H9 (cell line): ENCODE data around the gene DNAAF3. TPM values are rescaled to one million over a fixed set of nuclear protein-coding genes. Genes with fewer than 3 reads are reported as not detected.
A peak's percentile ranks its signal among the peaks of the same experiment; 100 is the strongest.

Experiments
- DNase-seq: peaks from one replicate; pipeline ENCODE4 v3.0.0-alpha.2; 2017
- H2AFZ ChIP-seq: one replicate; pipeline ENCODE4 v1.6.1; 2013; ENCODE audit warnings: mild to moderate bottlenecking, low read length, control low read depth, moderate library complexity
- H2AK5ac ChIP-seq: 2 replicates; pipeline ENCODE4 v1.6.1; 2013; ENCODE audit warnings: low read length, control low read depth, mixed read lengths; ENCODE audit not compliant: insufficient read length
- H2BK120ac ChIP-seq: one replicate; pipeline ENCODE4 v1.6.1; 2013; ENCODE audit warnings: low read depth, mild to moderate bottlenecking, low read length, control low read depth, inconsistent platforms; ENCODE audit not compliant: poor library complexity, severe bottlenecking
- H2BK12ac ChIP-seq: 2 replicates; pipeline ENCODE4 v1.6.1; 2013; ENCODE audit warnings: low read length, control low read depth, mixed read lengths, low read depth; ENCODE audit not compliant: insufficient read length
- H2BK15ac ChIP-seq: 2 replicates; pipeline ENCODE4 v1.6.1; 2013; ENCODE audit warnings: low read depth, low read length, control low read depth
- H2BK20ac ChIP-seq: one replicate; pipeline ENCODE4 v1.6.1; 2013; ENCODE audit warnings: low read depth, mild to moderate bottlenecking, low read length, control low read depth, inconsistent platforms; ENCODE audit not compliant: poor library complexity, severe bottlenecking
- H2BK5ac ChIP-seq: 2 replicates; pipeline ENCODE4 v1.6.1; 2013; ENCODE audit warnings: low read length, control low read depth, mixed read lengths; ENCODE audit not compliant: insufficient read length
- H3K14ac ChIP-seq: 2 replicates; pipeline ENCODE4 v1.6.1; 2013; ENCODE audit warnings: low read length, control low read depth; ENCODE audit not compliant: insufficient read depth
- H3K18ac ChIP-seq: 2 replicates; pipeline ENCODE4 v1.6.1; 2013; ENCODE audit warnings: low read depth, mild to moderate bottlenecking, mixed read lengths, low read length, control low read depth; ENCODE audit not compliant: insufficient read length
- H3K23ac ChIP-seq: 2 replicates; pipeline ENCODE4 v1.6.1; 2013; ENCODE audit warnings: low read length, control low read depth, mixed read lengths, low read depth; ENCODE audit not compliant: insufficient read length
- H3K23me2 ChIP-seq: 2 replicates; pipeline ENCODE4 v1.6.1; 2013; ENCODE audit warnings: low read depth, mild to moderate bottlenecking, mixed read lengths, low read length, control low read depth; ENCODE audit not compliant: insufficient read length, poor library complexity, severe bottlenecking
- H3K27ac ChIP-seq: 2 replicates; pipeline ENCODE4 v1.5.1; 2013; ENCODE audit warnings: low read length, control low read depth, mixed read lengths, low read depth; ENCODE audit not compliant: insufficient read length
- H3K27me3 ChIP-seq: 2 replicates; pipeline ENCODE4 v1.6.1; 2013; ENCODE audit warnings: low read length, control low read depth, inconsistent platforms; ENCODE audit not compliant: insufficient read depth
- H3K4ac ChIP-seq: 2 replicates; pipeline ENCODE4 v1.6.1; 2013; ENCODE audit warnings: low read depth, mild to moderate bottlenecking, control low read depth, inconsistent platforms, low read length, moderate library complexity
- H3K4me1 ChIP-seq: 2 replicates; pipeline ENCODE4 v1.6.1; 2013; ENCODE audit warnings: low read length, control low read depth, inconsistent platforms; ENCODE audit not compliant: insufficient read depth
- H3K4me2 ChIP-seq: 2 replicates; pipeline ENCODE4 v1.6.1; 2013; ENCODE audit warnings: low read length, control low read depth, mixed read lengths; ENCODE audit not compliant: insufficient read length, insufficient read depth
- H3K56ac ChIP-seq: 2 replicates; pipeline ENCODE4 v1.6.1; 2013; ENCODE audit warnings: low read depth, mild to moderate bottlenecking, mixed read lengths, low read length, control low read depth; ENCODE audit not compliant: insufficient read length
- H3K79me1 ChIP-seq: 2 replicates; pipeline ENCODE4 v1.6.1; 2013; ENCODE audit warnings: low read depth, mild to moderate bottlenecking, moderate library complexity, low read length, control low read depth, inconsistent platforms; ENCODE audit not compliant: insufficient read depth, poor library complexity, severe bottlenecking
- H3K79me2 ChIP-seq: 2 replicates; pipeline ENCODE4 v1.6.1; 2013; ENCODE audit warnings: low read length, control low read depth, inconsistent platforms; ENCODE audit not compliant: insufficient read depth
- H3K9ac ChIP-seq: 2 replicates; pipeline ENCODE4 v1.6.1; 2013; ENCODE audit warnings: low read length, control low read depth, mixed read lengths; ENCODE audit not compliant: insufficient read length; ENCODE audit errors: extremely low read depth
- H3K9me3 ChIP-seq: one replicate; pipeline ENCODE4 v1.6.1; 2013; ENCODE audit warnings: low read depth, low read length, inconsistent platforms; ENCODE audit not compliant: control insufficient read depth
- H3T11ph ChIP-seq: one replicate; pipeline ENCODE4 v1.6.1; 2013; ENCODE audit warnings: mild to moderate bottlenecking, low read length, control low read depth, inconsistent platforms
- H4K20me1 ChIP-seq: one replicate; pipeline ENCODE4 v1.6.1; 2013; ENCODE audit not compliant: control insufficient read depth, insufficient read length, insufficient read depth
- H4K5ac ChIP-seq: 2 replicates; pipeline ENCODE4 v1.6.1; 2013; ENCODE audit warnings: low read depth, mild to moderate bottlenecking, mixed read lengths, low read length, control low read depth; ENCODE audit not compliant: insufficient read length
- H4K8ac ChIP-seq: replicated peaks from 2 replicates; pipeline ENCODE4 v1.6.1; 2013; ENCODE audit warnings: low read length, control low read depth, mixed read lengths, low read depth; ENCODE audit not compliant: insufficient read length
- H4K91ac ChIP-seq: 2 replicates; pipeline ENCODE4 v1.6.1; 2013; ENCODE audit warnings: low read depth, mild to moderate bottlenecking, moderate library complexity, mixed read lengths, low read length, control low read depth; ENCODE audit not compliant: insufficient read length
- H3K27ac Mint-ChIP-seq, 3 experiments: 2 replicates in 2 of 3; 3 replicates in 1 of 3; pipeline ENCODE4 v1.8.0; 2020 to 2021; ENCODE audit warnings: mixed read lengths in 3 of 3, mild to moderate bottlenecking in 1 of 3, moderate library complexity in 1 of 3
- H3K27me3 Mint-ChIP-seq: 2 replicates; pipeline ENCODE4 v1.8.0; 2021; ENCODE audit warnings: low read depth, mild to moderate bottlenecking, moderate library complexity, mixed read lengths
- H3K36me3 Mint-ChIP-seq, 3 experiments: 2 replicates in 2 of 3; 3 replicates in 1 of 3; pipeline ENCODE4 v1.8.0; 2020 to 2021; ENCODE audit warnings: low read depth in 3 of 3, mixed read lengths in 3 of 3; ENCODE audit not compliant: insufficient read depth in 1 of 3
- H3K4me1 Mint-ChIP-seq, 2 experiments: 2 replicates each; pipeline ENCODE4 v1.8.0; 2020; ENCODE audit warnings: mixed read lengths in 2 of 2
- H3K4me3 Mint-ChIP-seq, 2 experiments: 2 replicates in 1 of 2; 3 replicates in 1 of 2; pipeline ENCODE4 v1.8.0; 2020 to 2021; ENCODE audit warnings: mild to moderate bottlenecking in 2 of 2, mixed read lengths in 2 of 2, moderate library complexity in 1 of 2
- H3K9me3 Mint-ChIP-seq, 2 experiments: 2 replicates in 1 of 2; 3 replicates in 1 of 2; pipeline ENCODE4 v1.8.0; 2020; ENCODE audit warnings: mild to moderate bottlenecking in 2 of 2, mixed read lengths in 2 of 2, moderate library complexity in 1 of 2
- WGBS: extraction: QIAGEN DNeasy Blood & Tissue Kit; methylation state at CpG from one replicate; pipeline ENCODE4 v1.1.7; 2013; ENCODE audit warnings: missing lambda C conversion rate, low lambda C conversion rate, mixed read lengths; ENCODE audit not compliant: insufficient read length; ENCODE audit errors: extremely low coverage; 5-methylcytosine and 5-hydroxymethylcytosine counted together
- total RNA-seq: library from RNA; stranded (reverse); gene quantifications from 2 replicates; pipeline ENCODE4 v1.2.1, GENCODE V29; 2021
- TF ChIP-seq, protein P1 (sequence below): fragments of 200-600 bp; sonication (generic); conservative IDR thresholded peaks from 3 replicates; pipeline ENCODE4 v1.8.0; 2021; ENCODE audit warnings: antibody characterized with exemption, mild to moderate bottlenecking

The DNAAF3 gene
- total RNA-seq, 1 experiment from 2014 or later, result 4.6 TPM

DNA sequence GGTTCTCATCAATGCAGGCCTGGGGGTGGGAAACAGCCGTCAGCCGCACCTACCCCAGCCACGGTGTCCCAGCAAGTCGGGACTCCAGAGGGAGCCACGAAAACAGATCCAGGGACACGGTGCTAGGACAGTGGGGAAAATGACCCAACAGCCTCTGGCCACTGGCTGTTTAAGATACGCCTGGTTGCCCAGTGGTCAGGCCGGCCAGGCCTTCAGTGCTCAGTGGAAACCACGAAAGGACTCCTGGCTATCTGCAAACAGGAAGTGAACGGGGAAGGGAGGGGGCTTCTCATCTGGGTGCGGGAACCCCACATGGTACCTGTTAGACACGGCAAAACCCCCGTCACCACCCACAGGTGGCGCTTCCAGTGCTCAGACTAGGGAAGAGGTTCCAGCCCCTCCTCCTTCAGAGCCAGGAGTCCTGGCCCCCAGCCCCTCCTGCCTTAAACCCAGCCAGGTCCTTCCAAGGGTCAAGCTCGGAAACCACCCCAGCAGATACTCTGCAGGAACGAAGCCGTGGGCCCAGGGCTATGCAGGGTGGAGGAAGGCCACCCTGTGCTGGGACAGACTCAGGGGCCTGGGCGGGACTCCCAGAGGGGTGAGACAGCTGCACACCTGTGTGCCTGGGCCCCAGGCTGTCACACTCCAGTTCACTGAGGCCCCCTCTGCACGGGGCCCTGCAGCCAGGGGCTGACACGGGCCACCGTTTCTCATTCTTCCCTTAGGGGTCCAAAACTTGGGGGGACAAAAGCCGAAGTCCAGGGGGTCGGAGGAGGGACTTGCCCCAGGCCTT lies 53.4 kb downstream of the DNAAF3 start:
- Histone ChIP-seq H2BK120ac (peak overlapping the region; percentile 27), H2BK12ac (no peak overlapping the region), H3K23ac (no peak overlapping the region), H3T11ph (no peak overlapping the region), H3K27ac (no peak overlapping the region), H3K27me3 (no peaks in the 10 kb centered on the region), H4K91ac (no peak overlapping the region), H3K79me2 (peaks cover 7% of the 10 kb centered on the region; the same call in 1 of the 2 replicates), H3K4me1 (no peaks in the 10 kb centered on the region), H3K14ac (no peak overlapping the region), H4K5ac (no peak overlapping the region), H3K4me2 (no peak overlapping the region), H3K18ac (peak overlapping the region; percentile 64), H3K9me3 (no peaks in the 10 kb centered on the region), H2AFZ (no peak overlapping the region), H3K23me2 (peaks cover 13% of the 10 kb centered on the region), H3K9ac (no peak overlapping the region), H4K8ac (no peak overlapping the region), H3K4ac (no peak overlapping the region; the same call in 1 of the 2 replicates), H2BK15ac (no peak overlapping the region), H2BK5ac (no peak overlapping the region), H3K79me1 (peaks cover 5% of the 10 kb centered on the region), H2BK20ac (no peak overlapping the region), H2AK5ac (no peak overlapping the region), H3K56ac (no peak overlapping the region), H4K20me1 (no peaks in the 10 kb centered on the region)
- H3K4me3 Mint-ChIP-seq, result no peak overlapping the region; a peak in 1 of 5 replicates
- WGBS, result no CpG with 5 or more reads among the region's 23 CpGs
- no peaks in the 10 kb centered on the region for H3K27me3 Mint-ChIP-seq
- H3K36me3 Mint-ChIP-seq, result peaks cover 8 to 21% (median 16%) of the 10 kb centered on the region in 3 experiments; a peak in 6 of 7 replicates
- TF ChIP-seq, protein P1, sequence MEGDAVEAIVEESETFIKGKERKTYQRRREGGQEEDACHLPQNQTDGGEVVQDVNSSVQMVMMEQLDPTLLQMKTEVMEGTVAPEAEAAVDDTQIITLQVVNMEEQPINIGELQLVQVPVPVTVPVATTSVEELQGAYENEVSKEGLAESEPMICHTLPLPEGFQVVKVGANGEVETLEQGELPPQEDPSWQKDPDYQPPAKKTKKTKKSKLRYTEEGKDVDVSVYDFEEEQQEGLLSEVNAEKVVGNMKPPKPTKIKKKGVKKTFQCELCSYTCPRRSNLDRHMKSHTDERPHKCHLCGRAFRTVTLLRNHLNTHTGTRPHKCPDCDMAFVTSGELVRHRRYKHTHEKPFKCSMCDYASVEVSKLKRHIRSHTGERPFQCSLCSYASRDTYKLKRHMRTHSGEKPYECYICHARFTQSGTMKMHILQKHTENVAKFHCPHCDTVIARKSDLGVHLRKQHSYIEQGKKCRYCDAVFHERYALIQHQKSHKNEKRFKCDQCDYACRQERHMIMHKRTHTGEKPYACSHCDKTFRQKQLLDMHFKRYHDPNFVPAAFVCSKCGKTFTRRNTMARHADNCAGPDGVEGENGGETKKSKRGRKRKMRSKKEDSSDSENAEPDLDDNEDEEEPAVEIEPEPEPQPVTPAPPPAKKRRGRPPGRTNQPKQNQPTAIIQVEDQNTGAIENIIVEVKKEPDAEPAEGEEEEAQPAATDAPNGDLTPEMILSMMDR, result peak; percentile 54; the same call in 2 of the 3 replicates
- H3K4me1 Mint-ChIP-seq, result peaks cover 16 to 24% of the 10 kb centered on the region in 2 experiments
- no peaks in the 10 kb centered on the region for H3K9me3 Mint-ChIP-seq
- peak overlapping the region in 2 of 3 experiments; percentile 64 to 76; a peak in 4 of 7 replicates for H3K27ac Mint-ChIP-seq
- DNase-seq, result peak; percentile 66
